ENCODE data around the gene CNTD1.

The CNTD1 gene

DNA sequence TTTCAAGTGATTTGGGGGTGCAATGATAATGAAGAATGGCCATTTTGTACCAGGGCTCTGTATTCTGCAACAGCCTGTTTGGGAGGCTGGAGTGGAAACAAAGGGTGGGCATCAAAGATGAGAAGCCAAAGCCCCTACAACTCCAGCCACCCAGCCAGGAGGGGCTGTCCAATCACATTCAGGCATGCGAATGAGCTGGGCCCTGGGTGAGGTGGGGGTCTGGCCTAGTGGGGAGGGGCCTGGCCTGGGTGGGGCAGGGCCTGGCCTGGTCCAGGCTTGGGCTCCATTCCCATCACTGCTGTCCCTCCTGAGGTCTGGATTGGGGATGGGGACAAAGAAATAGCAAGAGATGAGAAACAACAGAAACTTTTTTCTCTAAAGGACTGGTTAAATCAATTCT lies 58.7 kb downstream of the CNTD1 start:
- TF ChIP-seq, protein P1, sequence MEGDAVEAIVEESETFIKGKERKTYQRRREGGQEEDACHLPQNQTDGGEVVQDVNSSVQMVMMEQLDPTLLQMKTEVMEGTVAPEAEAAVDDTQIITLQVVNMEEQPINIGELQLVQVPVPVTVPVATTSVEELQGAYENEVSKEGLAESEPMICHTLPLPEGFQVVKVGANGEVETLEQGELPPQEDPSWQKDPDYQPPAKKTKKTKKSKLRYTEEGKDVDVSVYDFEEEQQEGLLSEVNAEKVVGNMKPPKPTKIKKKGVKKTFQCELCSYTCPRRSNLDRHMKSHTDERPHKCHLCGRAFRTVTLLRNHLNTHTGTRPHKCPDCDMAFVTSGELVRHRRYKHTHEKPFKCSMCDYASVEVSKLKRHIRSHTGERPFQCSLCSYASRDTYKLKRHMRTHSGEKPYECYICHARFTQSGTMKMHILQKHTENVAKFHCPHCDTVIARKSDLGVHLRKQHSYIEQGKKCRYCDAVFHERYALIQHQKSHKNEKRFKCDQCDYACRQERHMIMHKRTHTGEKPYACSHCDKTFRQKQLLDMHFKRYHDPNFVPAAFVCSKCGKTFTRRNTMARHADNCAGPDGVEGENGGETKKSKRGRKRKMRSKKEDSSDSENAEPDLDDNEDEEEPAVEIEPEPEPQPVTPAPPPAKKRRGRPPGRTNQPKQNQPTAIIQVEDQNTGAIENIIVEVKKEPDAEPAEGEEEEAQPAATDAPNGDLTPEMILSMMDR (IDR thresholded peaks at IDR 0.05; ENCODE audit: insufficient read depth, low read length, poor library complexity, severe bottlenecking) = no peak
- no peak for DNase-seq (ENCODE audit: extremely low read depth, insufficient read length)
- Histone ChIP-seq H3K36me3 (ENCODE audit: control insufficient read depth, insufficient read depth, low read length) (no peaks in the 10 kb centered on the region), H3K27me3 (replicated peaks; ENCODE audit: control insufficient read depth, insufficient read depth, low read length) (no peaks in the 10 kb centered on the region), H3K4me3 (replicated peaks; ENCODE audit: low read depth, low read length) (no peak overlapping the region)

Measured in GM06990 (cell line).